GM18517 (cell line): ENCODE results near the gene RFX3.

Source experiments
- ATAC-seq: cut with Tn5 transposase; IDR thresholded peaks from one replicate; pipeline ENCODE4 v1.9.1; 2021; ENCODE audit warnings: mild to moderate bottlenecking, moderate library complexity; ENCODE audit not compliant: unreplicated experiment

The RFX3 gene

DNA sequence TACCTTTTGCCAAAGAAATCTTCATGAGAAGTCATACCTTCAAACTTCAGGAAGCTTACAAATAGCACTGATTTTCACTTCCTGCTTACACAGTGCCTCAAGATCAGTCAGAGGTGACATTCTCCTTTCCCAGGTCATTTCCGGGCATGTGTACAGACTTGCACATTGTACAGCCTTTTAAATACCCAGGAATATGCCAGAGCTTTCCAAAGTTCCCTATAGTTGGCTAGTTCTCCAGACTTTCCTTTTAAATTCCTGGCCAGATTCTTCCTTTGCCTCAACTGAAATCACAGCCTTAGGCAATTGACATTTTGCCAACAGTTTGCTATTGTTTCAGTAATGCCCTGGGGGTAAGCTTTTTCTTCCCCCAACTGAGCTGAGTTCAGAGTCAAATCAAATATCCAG is 47.2 kb downstream of the RFX3 start:
- peak; percentile 43 for ATAC-seq

DNA sequence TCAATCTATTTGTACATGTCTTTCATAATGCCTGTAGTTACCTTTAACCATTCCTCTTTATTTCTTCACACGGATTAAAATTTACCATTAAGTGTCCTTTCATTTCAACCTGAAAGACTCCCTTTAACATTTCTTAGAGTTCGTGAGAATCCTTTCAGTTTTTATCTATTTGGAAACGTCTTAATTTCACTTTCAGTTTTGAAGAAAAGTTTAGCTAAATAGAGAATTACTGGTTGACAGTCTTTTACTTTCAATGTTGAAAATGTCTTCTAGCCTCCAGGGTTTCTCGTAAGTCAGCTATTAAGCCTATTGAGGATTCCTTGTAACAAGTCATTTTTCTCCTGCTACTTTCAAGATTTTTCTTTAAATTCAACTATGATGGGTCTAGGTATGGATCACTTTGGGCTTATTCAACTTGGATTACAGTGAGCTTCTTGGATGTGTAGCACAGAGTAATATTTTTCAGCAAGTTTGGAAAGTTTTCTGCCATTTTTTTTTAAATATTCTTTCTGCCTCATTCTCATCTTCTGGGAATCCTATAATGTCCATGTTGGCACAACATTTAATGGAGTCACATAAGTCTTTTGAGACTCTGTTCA is 48.5 kb downstream of the RFX3 start:
- no peak for ATAC-seq

DNA sequence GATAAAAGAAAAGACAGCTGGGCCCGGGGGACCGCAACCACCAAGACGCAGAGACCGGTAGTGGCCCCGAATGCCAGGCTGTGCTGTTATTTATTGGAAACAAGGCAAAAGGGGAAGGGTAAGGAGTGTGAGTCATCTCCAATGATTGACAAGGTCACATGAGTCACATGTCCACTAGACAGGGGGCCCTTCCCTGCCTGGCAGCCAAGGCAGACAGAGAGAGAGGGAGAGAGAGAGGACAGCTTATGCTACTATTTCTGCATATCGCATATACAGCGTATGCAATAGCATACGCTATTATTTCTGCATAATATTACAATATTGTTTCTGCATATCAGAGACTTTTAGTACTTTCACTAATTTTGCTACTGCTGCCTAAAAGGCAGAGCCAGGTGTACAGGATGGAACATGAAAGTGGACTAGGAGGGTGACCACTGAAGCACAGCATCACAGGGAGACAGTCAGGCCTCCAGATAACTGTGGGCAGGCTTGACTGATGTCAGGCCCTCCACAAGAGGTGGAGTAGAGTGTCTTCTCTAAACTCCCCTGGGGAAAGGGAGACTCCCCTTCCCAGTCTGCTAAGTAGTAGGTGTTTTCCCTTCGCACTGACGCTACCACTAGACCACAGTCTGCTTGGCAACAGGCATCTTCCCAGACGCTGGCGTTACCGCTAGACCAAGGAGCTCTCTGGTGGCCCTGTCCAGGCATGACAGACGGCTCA is 50.3 kb downstream of the RFX3 start:
- ATAC-seq = peak; percentile 25

DNA sequence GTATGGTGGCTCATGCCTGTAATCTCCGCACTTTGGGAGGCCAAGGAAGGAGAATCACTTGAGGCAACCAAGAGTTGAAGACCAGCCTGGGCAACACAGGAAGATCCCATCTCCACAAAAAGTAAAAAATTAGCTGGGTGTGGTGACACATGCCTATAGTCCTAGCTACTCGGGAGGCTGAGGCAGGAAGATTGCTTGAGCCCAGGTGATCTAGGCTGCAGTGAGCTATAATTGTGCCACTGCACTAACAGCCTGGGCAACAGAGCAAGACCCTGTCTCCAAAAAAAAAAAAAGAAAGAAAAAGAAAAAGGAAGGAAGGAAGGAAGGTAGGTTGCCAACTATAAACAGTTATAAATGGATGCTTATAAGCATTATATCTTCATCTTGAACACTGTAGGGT is 51.0 kb downstream of the RFX3 start:
- no peak for ATAC-seq

DNA sequence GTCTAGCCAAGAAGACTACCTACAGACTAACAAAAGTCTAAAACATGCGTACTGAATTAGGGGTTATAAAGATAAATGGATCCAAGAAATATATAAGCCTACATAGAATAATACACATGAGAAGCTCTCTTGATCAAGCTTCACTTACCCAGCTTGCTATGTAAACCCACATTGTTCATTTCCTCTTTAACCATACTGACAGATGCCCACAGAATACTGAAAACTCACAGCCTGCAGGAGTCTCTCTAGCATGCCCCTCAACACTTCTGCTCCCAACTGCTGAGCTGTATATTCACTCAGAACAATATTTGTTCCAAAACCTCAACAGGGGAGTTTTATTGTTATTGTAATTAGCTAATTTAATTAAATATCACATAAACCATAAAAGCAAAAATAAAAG is 52.4 kb downstream of the RFX3 start:
- ATAC-seq = peak; percentile 34

DNA sequence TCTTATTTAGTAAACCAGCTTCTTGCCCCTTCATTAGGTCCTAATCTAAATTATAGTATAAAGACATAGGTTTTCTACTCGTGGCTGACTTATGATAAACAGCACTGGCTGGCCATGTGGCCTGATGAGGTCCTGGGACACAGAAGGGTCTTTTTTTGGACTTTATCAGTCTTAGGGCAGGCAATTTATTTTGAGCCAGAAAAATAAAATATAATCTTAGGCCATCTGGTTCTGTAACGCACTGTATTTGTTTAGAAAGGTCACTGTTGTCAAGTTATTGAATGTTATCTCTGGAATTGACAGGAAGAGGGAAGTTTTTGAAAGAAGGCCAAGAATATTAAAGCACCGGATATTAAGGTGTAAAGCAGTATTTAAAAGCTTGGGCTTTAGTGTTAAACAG is 53.9 kb downstream of the RFX3 start:
- no peak for ATAC-seq

DNA sequence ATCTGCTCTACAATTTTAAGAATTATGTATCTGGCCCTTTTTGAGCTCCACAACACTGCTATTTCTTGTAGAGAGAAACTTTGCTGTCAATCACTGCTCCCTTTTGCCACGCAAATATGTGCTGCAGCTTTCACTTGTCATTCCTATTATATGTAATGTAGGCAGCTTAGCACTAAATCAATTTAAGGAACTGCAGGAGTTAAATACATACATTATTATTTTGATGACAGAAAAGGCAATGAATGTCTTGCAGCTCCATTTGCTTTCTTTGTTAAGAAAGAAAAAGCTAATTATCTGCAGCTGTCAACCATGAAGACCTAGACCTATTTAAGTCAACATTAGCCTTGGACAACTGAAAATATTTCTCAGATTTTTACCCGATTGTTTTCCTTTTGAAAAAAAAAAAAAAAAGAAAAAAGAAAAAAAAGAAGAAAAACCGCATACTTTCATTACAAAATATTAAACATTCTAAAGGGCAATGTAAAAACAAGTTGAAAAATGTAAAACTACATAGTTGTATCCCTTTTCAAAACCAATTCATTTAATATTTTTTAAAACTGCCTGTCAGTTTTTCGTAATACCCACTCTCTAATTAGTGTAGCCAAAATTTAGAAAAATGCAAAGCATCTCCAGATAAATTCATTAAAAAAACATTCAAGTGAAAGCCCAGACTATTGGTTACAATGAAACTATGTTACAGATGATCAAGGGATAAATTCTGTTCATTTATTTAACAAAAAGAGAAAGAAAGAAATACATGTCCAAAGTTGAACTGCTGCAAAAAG is 57.2 kb downstream of the RFX3 start:
- no peak for ATAC-seq

DNA sequence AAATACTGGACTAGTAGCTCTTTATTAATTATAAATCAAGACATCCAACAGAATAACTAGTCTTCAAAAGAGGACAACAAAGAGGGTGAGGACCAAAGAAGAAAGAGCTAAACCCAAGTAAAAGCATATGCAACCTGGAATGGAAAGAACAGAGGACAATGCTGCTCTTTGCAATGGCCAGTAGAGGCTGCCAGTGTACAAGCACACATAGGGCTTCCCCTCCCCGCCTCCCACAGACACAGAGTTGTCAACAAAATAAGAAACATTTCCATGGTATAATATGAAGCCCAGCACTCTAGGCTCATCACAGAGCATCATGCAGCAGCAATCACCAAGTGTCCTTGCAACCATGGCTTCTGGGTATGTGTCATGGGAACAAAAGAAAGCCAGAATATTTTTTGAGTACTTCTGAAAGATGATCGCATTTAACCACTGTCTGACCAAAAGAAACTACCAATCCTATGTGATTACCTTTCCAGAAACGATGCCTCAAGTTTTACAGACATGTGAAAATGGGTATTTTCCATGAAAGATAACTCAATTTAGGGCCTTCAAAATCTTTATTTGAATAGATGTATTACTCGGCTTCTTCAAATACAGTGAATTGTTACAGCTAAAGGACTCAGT is 58.1 kb downstream of the RFX3 start:
- peak; percentile 96 for ATAC-seq

DNA sequence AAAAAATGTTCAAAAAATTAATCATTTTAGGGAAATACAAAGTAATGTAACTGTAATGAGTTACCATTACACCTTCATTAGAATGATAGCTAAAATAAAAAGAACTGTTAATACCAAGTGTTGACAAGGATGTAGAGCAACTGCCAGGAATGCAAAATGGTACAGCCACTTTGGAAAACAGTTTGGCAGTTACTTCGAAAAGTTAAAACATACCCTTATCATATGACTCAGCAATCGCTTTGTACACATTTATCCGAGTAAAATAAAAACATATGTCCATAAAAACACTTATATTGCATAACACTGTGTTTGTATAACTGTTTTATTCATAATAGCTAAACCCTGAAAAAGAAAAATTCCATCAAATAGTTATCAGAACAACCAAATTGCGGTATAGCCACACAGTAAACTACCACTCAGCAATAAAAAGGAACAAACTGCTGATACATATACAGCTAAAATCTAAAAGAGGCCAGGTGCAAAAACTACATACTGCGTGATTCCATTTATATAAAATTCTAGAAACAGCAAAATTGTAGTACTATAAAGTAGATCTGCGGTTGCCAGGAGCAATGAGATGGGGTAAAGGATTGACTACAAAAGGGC is 61.7 kb downstream of the RFX3 start:
- ATAC-seq = no peak

DNA sequence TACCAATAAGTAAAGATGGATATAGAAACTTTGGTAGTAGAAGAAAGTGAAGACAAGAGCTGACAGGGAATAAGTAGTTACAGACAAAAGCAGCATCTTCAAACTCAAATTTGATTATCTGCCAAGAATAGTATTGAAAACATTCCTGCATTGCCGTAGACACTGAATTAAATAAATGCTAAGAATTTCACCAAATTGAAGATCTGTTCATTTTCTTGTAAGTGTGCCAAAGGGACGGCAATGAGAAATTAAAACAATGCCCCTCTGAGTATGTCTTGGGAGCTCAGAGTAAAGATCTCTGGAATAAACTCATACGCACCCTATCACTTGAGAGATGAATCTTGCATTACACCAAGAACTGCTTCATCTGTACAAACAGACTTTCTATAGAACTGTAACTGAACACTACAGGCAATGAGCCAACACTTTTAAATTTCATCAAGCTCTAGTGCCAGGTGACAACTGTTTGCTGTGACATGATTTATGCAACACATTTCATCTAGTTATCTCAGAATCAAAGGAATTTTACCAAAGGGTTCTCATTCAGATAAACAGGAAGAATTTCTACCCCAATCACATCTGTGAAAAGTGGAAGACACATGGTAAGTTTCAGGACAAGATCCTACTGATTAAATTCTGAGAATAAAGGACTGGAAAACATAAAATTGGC is 66.9 kb downstream of the RFX3 start:
- no peak for ATAC-seq

DNA sequence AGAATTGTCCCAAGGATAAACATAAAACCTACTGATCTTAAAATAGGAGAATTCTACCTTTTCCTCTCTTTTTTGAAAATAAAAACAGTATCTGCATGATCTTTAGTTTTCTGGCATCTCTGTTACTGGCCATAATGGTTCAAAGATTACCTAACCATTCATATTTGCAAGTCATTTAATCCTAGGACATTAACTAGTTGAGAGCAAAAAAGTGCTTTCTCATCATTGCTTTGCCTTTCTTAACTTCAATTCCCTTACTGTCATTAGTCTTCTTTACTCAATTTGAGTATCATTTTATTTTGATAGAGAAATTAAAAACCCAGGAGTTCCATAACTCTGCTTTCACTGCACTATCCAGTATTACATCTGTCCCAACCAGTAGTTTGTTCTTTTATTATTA is 68.6 kb downstream of the RFX3 start:
- no peak for ATAC-seq

DNA sequence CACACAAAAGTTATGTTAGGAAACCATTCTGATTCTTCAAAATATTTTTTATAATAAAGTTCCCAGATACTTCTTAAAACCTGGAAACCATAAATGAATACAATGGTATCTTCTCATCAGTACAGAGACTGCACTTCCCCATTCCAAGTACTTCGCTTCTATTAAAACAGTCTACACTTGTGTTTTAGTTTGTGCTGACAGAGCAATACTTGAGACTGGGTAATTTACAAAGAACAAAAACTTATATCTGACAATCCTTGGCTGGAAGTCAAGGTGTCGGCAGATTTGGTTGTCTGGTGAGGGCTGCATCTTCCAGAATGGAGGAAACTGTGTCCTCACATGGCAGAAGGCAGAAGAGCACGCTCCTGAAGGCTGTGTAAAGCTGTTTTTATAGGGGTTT is 70.1 kb downstream of the RFX3 start:
- no peak for ATAC-seq

DNA sequence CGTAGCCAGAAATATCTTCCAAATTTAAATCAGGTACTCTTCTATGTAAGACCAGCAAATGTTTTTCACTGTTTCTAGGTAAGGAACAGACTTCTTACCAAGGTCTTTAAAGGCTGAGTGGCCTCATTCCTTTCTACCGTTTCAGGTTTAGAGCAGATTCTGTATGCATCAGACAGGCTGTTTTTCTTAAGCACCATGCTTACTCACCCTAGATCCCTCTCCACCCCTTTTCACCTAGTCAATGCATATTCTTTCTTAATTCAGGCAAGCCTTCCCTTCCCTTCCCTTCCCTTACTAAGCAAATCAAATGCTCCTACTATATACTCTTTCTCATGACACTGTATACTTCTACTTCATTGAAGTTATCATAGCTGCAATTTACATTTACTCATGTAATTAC is 70.7 kb downstream of the RFX3 start:
- ATAC-seq = no peak

DNA sequence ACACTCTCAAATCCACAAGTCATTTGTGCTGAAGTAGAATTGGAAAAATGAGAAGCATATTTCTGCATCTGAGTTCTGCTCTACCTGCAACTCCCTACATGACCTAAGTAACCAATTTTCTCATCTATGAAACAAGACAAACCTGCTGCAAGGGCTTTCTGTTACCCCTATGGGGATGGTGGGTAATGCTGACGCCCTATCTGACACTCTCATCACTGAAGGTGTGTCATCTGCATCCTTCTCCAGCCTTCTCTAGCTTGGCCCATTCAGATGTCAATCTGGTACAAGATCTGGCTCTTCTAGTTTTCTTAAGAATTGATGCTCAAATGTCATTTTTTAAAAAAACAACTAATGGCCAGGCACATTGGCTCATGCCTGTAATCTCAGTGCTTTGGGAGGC is 73.8 kb downstream of the RFX3 start:
- no peak for ATAC-seq

DNA sequence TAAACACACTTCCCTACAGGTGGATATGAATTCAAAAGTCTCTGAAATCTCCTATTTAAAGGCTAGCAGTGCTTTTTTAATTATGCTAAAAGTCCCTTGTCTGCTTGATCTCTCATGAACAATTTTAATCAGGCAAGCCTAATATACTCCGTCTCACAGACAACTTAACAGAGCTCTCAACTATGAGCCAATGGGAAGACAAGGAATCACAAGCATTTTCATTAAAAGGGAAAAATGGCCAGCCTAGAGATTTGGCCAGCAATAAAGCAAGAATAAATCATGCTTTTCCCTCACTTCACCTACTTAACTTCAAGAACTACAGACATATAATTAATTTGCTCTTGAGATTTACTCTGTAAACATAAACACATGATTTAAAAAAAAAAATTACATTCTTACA is 78.0 kb downstream of the RFX3 start:
- no peak for ATAC-seq

DNA sequence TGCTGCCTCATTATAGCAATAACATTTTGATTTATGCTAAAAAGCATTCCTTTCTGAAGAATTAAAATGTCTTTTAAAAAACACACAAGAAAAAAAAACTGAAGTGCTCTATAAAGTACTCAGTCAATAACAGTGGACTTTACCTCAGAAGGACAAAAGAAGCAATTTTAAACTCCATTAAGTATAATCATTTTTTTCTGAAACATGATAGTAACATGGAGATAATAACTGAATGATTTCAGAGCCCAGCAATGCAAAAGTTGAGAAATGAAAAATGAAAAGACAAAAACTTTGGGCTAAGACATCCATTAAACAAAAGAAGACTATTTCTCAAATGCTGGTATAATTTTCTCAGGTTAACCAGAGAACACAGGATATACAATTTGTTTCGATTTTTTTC is 78.7 kb downstream of the RFX3 start:
- ATAC-seq = no peak

DNA sequence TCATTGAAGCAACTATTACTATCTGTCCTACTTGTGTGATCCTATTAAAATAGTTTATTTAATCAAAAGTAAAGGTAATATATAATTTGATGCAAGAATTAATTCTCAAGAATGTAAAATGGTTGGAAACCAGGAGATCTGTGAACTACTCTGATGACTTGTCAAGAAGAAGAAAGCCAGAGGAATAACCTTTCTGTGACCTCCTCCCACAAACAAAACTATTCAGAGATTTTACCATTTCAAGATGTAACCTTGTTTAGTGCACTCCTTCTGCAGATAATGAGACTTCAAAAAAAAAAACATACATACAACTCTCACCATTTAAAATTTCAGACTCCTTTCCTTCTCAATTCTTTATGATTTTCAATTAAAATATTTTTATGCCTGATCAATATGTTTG is 79.5 kb downstream of the RFX3 start:
- ATAC-seq = no peak

DNA sequence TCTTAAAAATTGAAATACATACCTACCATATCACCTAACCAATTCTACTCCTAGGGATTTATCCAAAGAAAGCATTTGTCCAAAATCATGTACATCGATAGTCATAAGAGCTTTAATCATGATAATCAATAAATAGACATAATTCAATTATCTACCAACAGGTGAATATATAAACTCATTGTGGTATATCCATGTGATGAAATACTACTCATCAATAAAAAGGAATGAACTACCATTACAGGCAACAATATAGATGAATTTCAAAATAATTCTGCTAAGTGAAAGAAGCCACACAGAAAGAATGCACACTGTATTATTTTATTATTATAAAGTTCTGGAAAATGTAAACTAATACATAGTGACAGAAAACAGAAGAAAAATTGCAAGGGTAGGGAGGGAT is 81.8 kb downstream of the RFX3 start:
- no peak for ATAC-seq

DNA sequence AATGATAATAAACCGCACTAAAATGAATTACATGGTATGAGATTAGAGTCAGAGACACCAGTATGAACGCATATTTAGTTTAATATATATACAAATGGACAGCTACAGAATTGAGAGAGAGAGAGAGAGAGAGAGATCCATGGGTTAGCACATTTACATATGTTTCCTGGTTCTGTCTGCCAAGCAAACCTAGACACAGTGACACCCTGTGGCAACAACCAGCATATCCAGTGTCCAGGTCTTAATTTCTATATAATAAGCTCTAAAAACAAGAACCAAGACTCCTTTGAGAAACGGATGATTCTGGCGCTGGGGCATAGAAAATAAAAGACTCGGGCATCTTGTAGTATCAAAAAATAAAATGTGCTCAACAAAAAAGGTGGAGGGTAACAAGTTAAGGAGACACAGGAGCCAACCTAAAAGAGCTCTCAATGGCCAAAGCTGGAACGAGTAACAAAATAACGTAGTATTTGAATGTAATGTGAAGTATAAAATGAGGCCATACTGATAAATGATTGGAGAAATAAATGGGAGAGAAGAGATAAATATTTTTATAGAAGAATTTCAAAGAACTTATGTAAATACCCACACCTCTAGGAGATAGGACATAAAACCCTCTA is 84.5 kb downstream of the RFX3 start:
- ATAC-seq = peak; percentile 88
